H1 (cell line): ENCODE results near the gene TXLNG. TPM values are rescaled to one million over a fixed set of nuclear protein-coding genes. Genes with fewer than 3 reads are reported as not detected.

ENCODE experiments used
- BRCA1 ChIP-seq: IDR thresholded peaks from 2 replicates; pipeline ENCODE4 v1.6.1; 2012; ENCODE audit warnings: low read depth, low read length, improper control_type of control experiment
- KDM4A ChIP-seq: IDR thresholded peaks from one replicate; pipeline ENCODE4 v1.7.1; 2012; ENCODE audit warnings: low read depth, mild to moderate bottlenecking, moderate library complexity, low read length, inconsistent platforms; ENCODE audit not compliant: severe bottlenecking
- KDM5A ChIP-seq: fragments of 200-600 bp; IDR thresholded peaks from 2 replicates; pipeline ENCODE4 v1.7.1; 2012; ENCODE audit warnings: mild to moderate bottlenecking, low read length, inconsistent platforms, mixed read lengths
- PHF8 ChIP-seq: fragments of 200-600 bp; sonication (generic); conservative IDR thresholded peaks from 2 replicates; pipeline ENCODE4 v1.7.1; 2012; ENCODE audit warnings: low read depth, mild to moderate bottlenecking, inconsistent platforms, low read length, moderate library complexity
- POU5F1 ChIP-seq: IDR thresholded peaks from 2 replicates; pipeline ENCODE4 v1.6.1; 2011; ENCODE audit warnings: low read depth, mild to moderate bottlenecking, low read length, moderate library complexity
- SP2 ChIP-seq: IDR thresholded peaks from 2 replicates; pipeline ENCODE4 v1.6.1; 2012; ENCODE audit warnings: mild to moderate bottlenecking, low read length, inconsistent platforms
- TEAD4 ChIP-seq: IDR thresholded peaks from 2 replicates; pipeline ENCODE4 v1.6.1; 2012; ENCODE audit warnings: low read depth, low read length, inconsistent platforms, mixed read lengths
- polyA plus RNA-seq, 7 experiments: library from polyadenylated mRNA; depleted of rRNA in 3 of 7; stranded (reverse) in 5 of 7; unstranded in 2 of 7; fragments of >200 nt in 5 of 7; fragments of 200-250 nt in 2 of 7; gene quantifications; 1 replicate in 5 of 7; 2 replicates in 1 of 7; 4 replicates in 1 of 7; pipeline versions ENCODE4 v1.2.1 to v1.2.3, GENCODE V29; 2011 to 2013; ENCODE audit warnings: missing spikeins in 2 of 7, mixed read lengths in 2 of 7
- total RNA-seq: library from RNA; stranded (reverse); fragmentation: NEBNext Ultra II Directional; extraction: Animal tissue kit (Norgen Biotek cat#: 25700); gene quantifications from 2 replicates; pipeline ENCODE4 v1.2.1, GENCODE V29; 2021

The TXLNG gene
- total and polyA plus RNA-seq, 2 of the 8 experiments (the other 6 are each of a cell fraction or from before 2014, with no cell fraction given): 32.9 to 42.9 TPM

GRCh38 chrX:16856744-16857143, 70.5 kb downstream of the TXLNG start (continued):
- TF ChIP-seq SP2 (no peak), TEAD4 (no peak), POU5F1 (no peak), PHF8 (no peak), KDM5A (no peak), BRCA1 (no peak), KDM4A (no peak)
